T-helper 2 cell treated with Interferon-gamma antibody and Interleukin-4, amounts not matched to agents 5 μg/mL and 100 μg/mL, for 36 hours (primary cell): ENCODE measurements around the gene POLDIP3.

Experiments
- DNase-seq: peaks from one replicate; pipeline ENCODE4 v3.0.0; 2021; ENCODE audit warnings: low spot score
- H3K27ac Mint-ChIP-seq: one replicate; pipeline ENCODE4 v1.8.0; 2021; ENCODE audit warnings: mild to moderate bottlenecking, mixed read lengths
- H3K27me3 Mint-ChIP-seq: one replicate; pipeline ENCODE4 v1.8.0; 2021; ENCODE audit warnings: low read depth, mixed read lengths
- H3K36me3 Mint-ChIP-seq: one replicate; pipeline ENCODE4 v1.8.0; 2021; ENCODE audit warnings: low read depth, mixed read lengths
- H3K4me1 Mint-ChIP-seq: one replicate; pipeline ENCODE4 v1.8.0; 2021; ENCODE audit warnings: low read depth, mixed read lengths
- H3K4me3 Mint-ChIP-seq: one replicate; pipeline ENCODE4 v1.8.0; 2022; ENCODE audit warnings: mild to moderate bottlenecking, moderate library complexity, mixed read lengths
- H3K9me3 Mint-ChIP-seq: one replicate; pipeline ENCODE4 v1.8.0; 2021; ENCODE audit warnings: mixed read lengths

POLDIP3 gene

GRCh38 chr22:42630901-42631602, 16.4 kb upstream of the POLDIP3 start:
- H3K4me3 Mint-ChIP-seq = no peak overlapping the region
- H3K27ac Mint-ChIP-seq = no peak overlapping the region
- H3K4me1 Mint-ChIP-seq = no peaks in the 10 kb centered on the region
- H3K9me3 Mint-ChIP-seq = no peaks in the 10 kb centered on the region
- peaks cover 17% of the 10 kb centered on the region for H3K36me3 Mint-ChIP-seq
- no peaks in the 10 kb centered on the region for H3K27me3 Mint-ChIP-seq
- no peak for DNase-seq

DNA sequence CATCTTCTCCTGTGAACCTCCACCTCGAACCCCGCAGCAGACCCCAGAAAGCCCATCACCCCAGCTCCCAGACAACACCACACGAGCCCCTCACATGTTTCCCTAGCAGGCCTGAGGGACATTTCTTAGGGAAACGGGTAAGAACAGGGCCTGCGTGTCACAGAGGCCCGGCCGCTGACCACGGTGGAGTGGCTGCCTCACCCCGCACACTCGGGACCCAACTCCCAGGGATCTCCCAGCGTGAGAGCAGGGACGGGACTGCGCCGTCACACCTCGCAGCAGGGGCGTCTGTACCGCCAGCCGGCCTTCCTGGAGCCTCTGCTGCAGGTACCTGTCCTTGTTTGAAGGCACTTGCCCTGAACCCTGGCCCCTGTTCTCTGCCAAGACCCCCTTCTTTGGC, 15.5 kb upstream of the POLDIP3 start:
- Mint-ChIP-seq H3K36me3 (peaks cover 14% of the 10 kb centered on the region), H3K4me3 (no peak overlapping the region), H3K27ac (no peak overlapping the region), H3K9me3 (no peaks in the 10 kb centered on the region), H3K27me3 (no peaks in the 10 kb centered on the region), H3K4me1 (no peaks in the 10 kb centered on the region)
- DNase-seq = no peak

DNA sequence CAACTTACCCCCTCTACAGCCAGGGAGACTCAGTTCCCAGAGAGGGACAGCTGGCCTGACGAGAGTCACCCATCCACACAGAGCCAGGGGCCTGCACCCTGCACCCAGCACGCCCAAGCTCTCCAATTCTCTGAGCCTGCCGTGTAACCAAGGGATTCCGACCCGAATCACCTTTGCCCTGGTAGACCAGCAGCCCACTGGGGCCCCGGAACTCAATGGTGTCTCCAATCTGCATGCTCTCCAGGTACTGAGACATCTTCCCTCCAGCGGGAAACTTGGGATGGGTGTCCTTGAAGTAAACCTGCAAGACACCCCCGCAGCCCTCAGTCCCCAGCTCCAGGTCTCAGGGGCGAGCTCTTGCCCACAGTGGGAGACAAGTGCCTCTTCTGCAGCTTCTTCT, 13.3 kb upstream of the POLDIP3 start:
- H3K27me3 Mint-ChIP-seq = no peaks in the 10 kb centered on the region
- no peak for DNase-seq
- H3K9me3 Mint-ChIP-seq = no peaks in the 10 kb centered on the region
- H3K27ac Mint-ChIP-seq = no peak overlapping the region
- H3K4me3 Mint-ChIP-seq = no peak overlapping the region
- H3K4me1 Mint-ChIP-seq = no peaks in the 10 kb centered on the region
- peaks cover 15% of the 10 kb centered on the region for H3K36me3 Mint-ChIP-seq

DNA sequence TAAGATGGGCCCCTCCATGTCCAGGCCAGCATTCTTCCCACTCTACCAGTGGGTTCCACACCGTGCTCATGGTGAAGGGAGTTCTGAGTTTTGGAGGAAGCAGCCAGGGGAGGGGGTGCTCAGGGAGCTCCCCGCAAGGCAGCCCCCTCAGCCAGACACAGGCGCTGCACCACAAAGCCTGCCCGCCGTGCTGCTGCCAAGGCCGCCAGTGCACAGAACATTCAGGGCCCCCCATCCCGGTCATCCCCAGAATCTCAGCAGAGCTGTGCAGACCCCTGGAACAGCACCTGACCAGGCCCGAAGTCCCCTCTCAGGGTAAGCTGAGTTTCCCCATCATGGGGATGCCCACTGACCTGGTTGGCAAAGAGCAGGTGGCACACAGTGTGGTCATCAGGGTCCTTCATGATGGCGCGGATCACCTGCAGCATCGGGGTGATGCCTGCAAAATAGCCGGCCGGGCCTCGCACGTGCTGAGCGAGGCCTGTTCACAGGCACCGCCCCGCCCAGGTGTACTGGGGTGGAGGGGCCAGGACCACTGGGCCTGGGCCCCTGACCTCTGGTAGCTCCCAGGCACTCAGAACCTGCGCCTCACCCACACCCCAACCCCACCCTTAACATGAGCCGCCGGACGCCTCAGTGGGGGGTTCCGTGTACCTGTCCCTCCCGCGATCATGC, 12.4 kb upstream of the POLDIP3 start:
- Mint-ChIP-seq H3K36me3 (peaks cover 15% of the 10 kb centered on the region), H3K27me3 (no peaks in the 10 kb centered on the region), H3K4me1 (no peaks in the 10 kb centered on the region), H3K4me3 (no peak overlapping the region), H3K9me3 (no peaks in the 10 kb centered on the region), H3K27ac (no peak overlapping the region)
- DNase-seq = no peak

- no peak for DNase-seq
- H3K4me1 Mint-ChIP-seq = no peaks in the 10 kb centered on the region
- no peaks in the 10 kb centered on the region for H3K27me3 Mint-ChIP-seq
- no peak overlapping the region for H3K4me3 Mint-ChIP-seq
- H3K36me3 Mint-ChIP-seq = peaks cover 18% of the 10 kb centered on the region
- H3K9me3 Mint-ChIP-seq = no peaks in the 10 kb centered on the region
- no peak overlapping the region for H3K27ac Mint-ChIP-seq
Observed at GRCh38 chr22:42626431-42626830, 11.7 kb upstream of the POLDIP3 start.

GRCh38 chr22:42625416-42625815, 10.7 kb upstream of the POLDIP3 start:
- no peak overlapping the region for H3K27ac Mint-ChIP-seq
- no peaks in the 10 kb centered on the region for H3K4me1 Mint-ChIP-seq
- H3K27me3 Mint-ChIP-seq = no peaks in the 10 kb centered on the region
- DNase-seq = no peak
- no peaks in the 10 kb centered on the region for H3K9me3 Mint-ChIP-seq
- peaks cover 19% of the 10 kb centered on the region for H3K36me3 Mint-ChIP-seq
- H3K4me3 Mint-ChIP-seq = no peak overlapping the region

DNA sequence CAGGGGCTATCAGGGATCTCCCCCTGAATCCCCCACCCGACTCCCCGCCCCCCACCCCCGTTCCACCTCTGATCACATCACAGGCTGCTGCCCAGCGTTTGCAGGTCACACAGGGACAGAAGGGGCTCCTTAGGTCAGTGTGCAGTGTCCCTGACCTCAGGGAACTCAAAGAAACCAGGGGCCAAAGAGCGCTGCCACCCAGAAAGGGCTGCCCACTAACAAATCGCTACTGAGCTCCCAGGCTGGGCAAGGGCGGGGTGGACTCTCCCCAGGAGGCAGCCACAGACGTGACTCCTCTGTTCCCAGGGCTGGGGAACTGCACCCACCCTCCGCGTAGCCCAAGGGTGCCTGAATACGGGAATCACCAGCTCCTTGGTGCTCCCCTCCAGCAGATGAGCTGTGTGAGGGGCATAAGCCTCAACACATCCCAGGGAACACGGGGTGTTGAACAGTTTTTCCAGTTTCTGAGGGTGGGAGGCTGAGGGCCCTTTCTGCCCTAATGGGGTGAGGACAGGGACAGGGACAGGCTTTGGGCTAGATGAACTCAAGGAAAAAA, 9.9 kb upstream of the POLDIP3 start:
- Mint-ChIP-seq H3K9me3 (no peaks in the 10 kb centered on the region), H3K36me3 (peaks cover 17% of the 10 kb centered on the region), H3K27ac (no peak overlapping the region), H3K4me1 (no peaks in the 10 kb centered on the region), H3K4me3 (no peak overlapping the region), H3K27me3 (no peaks in the 10 kb centered on the region)
- DNase-seq = no peak

DNA sequence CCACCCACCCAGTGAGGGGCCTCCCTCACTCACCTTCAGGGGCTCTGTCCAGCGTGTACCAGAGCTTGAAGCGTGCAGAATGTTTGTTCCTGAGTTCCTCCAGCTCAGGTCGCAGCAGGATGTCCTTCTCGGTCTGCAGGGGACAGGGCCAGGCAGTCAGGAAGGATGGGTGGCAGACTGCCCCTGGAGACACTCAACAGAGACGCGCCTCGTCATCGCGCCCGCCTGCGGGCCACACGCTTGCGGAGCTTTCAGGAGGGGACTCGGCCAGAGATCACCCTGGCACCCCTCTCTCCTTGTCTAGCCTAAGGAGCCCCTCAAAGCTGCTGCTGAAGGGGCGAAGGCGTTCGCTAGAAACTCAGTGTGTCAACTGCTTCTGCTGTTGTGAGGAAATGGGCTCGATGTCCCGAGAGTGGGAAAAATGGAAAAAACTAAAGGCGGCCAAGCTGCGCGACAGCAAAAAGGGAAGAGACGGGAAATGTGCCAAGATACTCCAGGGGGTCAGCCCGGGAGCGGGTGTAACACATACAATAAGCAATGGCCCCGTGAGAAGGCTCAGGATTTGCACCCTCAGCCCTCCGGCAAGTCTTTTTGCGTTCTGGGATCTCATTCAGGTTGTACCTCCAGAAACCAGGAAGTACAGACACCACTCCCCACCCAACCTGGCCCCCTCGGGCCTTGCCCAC, 9.2 kb upstream of the POLDIP3 start:
- no peaks in the 10 kb centered on the region for H3K4me1 Mint-ChIP-seq
- no peaks in the 10 kb centered on the region for H3K27me3 Mint-ChIP-seq
- H3K9me3 Mint-ChIP-seq = no peaks in the 10 kb centered on the region
- H3K36me3 Mint-ChIP-seq = peaks cover 14% of the 10 kb centered on the region
- no peak overlapping the region for H3K4me3 Mint-ChIP-seq
- DNase-seq = no peak
- H3K27ac Mint-ChIP-seq = no peak overlapping the region

DNA sequence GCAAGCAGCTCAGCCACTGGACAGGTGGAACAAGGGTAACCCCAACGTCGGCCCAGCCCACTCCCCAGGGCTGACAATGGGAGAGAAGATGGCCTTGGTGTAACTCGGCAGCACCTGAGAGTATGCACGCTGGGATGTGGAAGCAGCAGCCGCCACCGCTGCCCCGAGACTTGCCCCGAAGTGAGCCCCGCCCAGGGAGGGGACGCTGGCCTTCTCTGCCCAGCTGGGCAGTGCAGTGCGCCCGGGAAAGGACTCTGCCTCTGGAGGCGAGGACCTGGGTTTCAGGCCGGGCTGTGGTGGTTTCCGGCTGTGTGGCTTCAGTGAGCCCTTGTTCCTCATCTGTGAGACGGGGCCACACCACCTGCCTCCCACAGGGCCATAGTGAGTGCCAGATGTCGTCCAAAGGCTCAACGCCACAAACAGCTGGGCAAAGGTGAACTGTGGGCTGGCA, 8.6 kb upstream of the POLDIP3 start:
- H3K27ac Mint-ChIP-seq = no peak overlapping the region
- no peaks in the 10 kb centered on the region for H3K27me3 Mint-ChIP-seq
- no peak for DNase-seq
- no peaks in the 10 kb centered on the region for H3K9me3 Mint-ChIP-seq
- H3K4me1 Mint-ChIP-seq = no peaks in the 10 kb centered on the region
- H3K4me3 Mint-ChIP-seq = no peak overlapping the region
- peaks cover 11% of the 10 kb centered on the region for H3K36me3 Mint-ChIP-seq

DNA sequence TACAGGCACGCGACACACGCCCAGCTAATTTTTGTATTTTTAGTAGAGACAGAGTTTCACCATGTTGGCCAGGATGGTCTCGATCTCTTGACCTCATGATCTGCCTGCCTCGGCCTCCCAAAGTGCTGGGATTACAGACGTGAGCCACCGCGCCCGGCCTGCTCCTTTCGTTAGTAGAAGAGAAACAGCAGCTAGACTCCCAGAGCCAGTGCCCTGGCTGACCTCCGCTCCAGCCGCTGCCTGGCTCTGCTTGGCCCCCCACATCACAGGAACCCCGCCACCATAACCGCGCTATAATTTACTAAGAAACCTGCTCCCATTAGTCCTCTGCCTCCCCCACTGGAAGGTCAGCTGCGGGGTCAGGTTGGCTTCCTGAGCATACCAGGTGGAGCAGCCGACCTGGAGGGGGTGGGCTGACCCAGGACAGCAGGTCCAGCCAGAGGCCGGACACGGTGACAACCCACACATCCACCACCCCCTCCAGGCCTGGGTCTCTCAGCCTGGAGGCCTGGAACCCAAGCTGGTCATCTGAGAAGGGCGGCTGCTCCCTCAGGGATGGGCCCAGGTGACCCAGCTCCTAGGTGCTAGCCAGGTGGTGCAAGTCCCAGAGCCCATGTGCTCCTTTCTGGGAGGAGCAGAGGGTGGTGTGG, 7.5 kb upstream of the POLDIP3 start:
- Mint-ChIP-seq H3K27ac (no peak overlapping the region), H3K36me3 (peaks cover 11% of the 10 kb centered on the region), H3K9me3 (no peaks in the 10 kb centered on the region), H3K4me3 (no peak overlapping the region), H3K27me3 (no peaks in the 10 kb centered on the region), H3K4me1 (no peaks in the 10 kb centered on the region)
- DNase-seq = no peak

DNA sequence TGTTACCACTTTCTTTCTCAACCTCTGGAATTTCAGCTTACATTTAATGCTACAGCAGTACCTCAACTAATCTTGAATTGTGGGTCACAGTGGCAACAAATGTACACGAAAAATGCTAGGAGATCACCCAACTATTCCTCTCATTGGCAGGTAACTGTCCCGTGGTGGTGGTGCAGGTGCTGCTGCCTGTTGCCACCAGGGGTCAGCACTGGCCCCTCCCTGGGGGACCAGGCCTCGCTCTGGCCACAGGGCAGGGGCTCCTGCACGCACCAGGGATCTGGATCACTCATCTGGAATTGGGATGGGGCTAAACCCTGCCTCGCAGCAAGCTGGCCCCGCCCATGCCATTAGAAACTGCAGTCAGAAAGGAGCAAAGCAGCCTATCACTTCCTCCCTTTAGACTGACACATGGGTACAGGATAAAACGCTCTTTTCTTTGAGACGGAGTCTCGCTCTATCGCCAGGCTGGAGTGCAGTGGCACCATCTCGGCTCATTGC, 6.9 kb upstream of the POLDIP3 start:
- Mint-ChIP-seq H3K4me3 (no peak overlapping the region), H3K9me3 (no peaks in the 10 kb centered on the region), H3K27ac (peak overlapping the region; percentile 17), H3K4me1 (no peaks in the 10 kb centered on the region), H3K27me3 (no peaks in the 10 kb centered on the region), H3K36me3 (peaks cover 7% of the 10 kb centered on the region)
- peak; percentile 27 for DNase-seq

DNA sequence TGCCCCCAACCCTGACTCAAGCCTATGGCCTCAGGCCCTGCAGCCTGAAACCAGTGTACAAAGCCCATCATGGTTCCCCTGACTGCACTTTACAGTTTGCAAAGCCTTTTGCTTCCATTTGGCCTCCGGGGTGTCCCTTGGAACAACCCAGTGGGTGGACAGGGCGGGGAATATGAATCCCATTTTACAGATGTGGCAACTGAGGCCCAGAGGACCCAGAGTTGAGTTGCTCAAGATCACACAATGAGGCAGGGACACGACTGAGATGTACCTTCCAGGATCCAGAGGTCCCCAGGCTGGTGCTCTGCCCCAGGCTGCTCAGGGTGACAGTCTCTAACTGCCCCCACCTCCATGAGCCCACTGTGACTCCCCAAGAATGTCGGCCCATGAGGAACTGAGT, 5.4 kb upstream of the POLDIP3 start:
- H3K9me3 Mint-ChIP-seq = no peaks in the 10 kb centered on the region
- H3K27me3 Mint-ChIP-seq = no peaks in the 10 kb centered on the region
- no peak for DNase-seq
- H3K4me3 Mint-ChIP-seq = no peak overlapping the region
- H3K27ac Mint-ChIP-seq = no peak overlapping the region
- H3K4me1 Mint-ChIP-seq = peaks cover 7% of the 10 kb centered on the region
- peaks cover 5% of the 10 kb centered on the region for H3K36me3 Mint-ChIP-seq

- DNase-seq = no peak
Observed at GRCh38 chr22:42619261-42620063, 4.8 kb upstream of the POLDIP3 start.

More at GRCh38 chr22:42619261-42620063, 4.8 kb upstream of the POLDIP3 start:
- H3K27me3 Mint-ChIP-seq = no peaks in the 10 kb centered on the region
- H3K9me3 Mint-ChIP-seq = no peaks in the 10 kb centered on the region
- H3K27ac Mint-ChIP-seq = no peak overlapping the region
- peaks cover 7% of the 10 kb centered on the region for H3K4me1 Mint-ChIP-seq
- H3K36me3 Mint-ChIP-seq = peaks cover 5% of the 10 kb centered on the region
- H3K4me3 Mint-ChIP-seq = no peak overlapping the region
